HepG2 (cell line): ENCODE measurements around the gene PAK1. TPM values are rescaled to one million over a fixed set of nuclear protein-coding genes. Genes with fewer than 3 reads are reported as not detected.

ENCODE experiments used
- BCL3 ChIP-seq: sonication (generic); formaldehyde crosslinking; IDR thresholded peaks from 2 replicates; pipeline ENCODE4 v1.5.1; 2020; ENCODE audit warnings: mild to moderate bottlenecking, missing genetic modification reagents, moderate library complexity
- FOXC1 ChIP-seq: sonication (generic); formaldehyde crosslinking; IDR thresholded peaks from 2 replicates; pipeline ENCODE4 v1.8.0; 2022; ENCODE audit warnings: mild to moderate bottlenecking, missing genetic modification reagents, borderline replicate concordance
- HNRNPK ChIP-seq: fragments of 200-400 bp; formaldehyde crosslinking; IDR thresholded peaks from 2 replicates; pipeline ENCODE4 v1.6.1; 2018; ENCODE audit warnings: low read length, low read depth, moderate library complexity, mild to moderate bottlenecking; ENCODE audit not compliant: poor library complexity, severe bottlenecking
- HOXA5 ChIP-seq: sonication (generic); formaldehyde crosslinking; IDR thresholded peaks from 2 replicates; pipeline ENCODE4 v1.4.0; 2020; ENCODE audit warnings: missing genetic modification reagents
- TFDP2 ChIP-seq: sonication (generic); formaldehyde crosslinking; IDR thresholded peaks from 2 replicates; pipeline ENCODE4 v1.4.0; 2020; ENCODE audit warnings: missing genetic modification reagents
- ZNF382 ChIP-seq: sonication (generic); formaldehyde crosslinking; IDR thresholded peaks from 2 replicates; pipeline ENCODE4 v1.5.0; 2020; ENCODE audit warnings: missing genetic modification reagents, mild to moderate bottlenecking, borderline replicate concordance
- ZNF414 ChIP-seq: sonication (generic); formaldehyde crosslinking; IDR thresholded peaks from 2 replicates; pipeline ENCODE4 v1.5.0; 2020; ENCODE audit warnings: missing genetic modification reagents
- ZNF710 ChIP-seq: sonication (generic); formaldehyde crosslinking; IDR thresholded peaks from 2 replicates; pipeline ENCODE4 v1.5.0; 2020; ENCODE audit warnings: mild to moderate bottlenecking, missing genetic modification reagents, borderline replicate concordance
- polyA plus RNA-seq, 8 experiments: library from polyadenylated mRNA; depleted of rRNA in 3 of 8; stranded (reverse) in 7 of 8; unstranded in 1 of 8; fragments of >200 nt; fragmentation: Illumina TruSeq in 4 of 8; extraction: Trizol in 4 of 8; gene quantifications; 2 replicates each; pipeline versions ENCODE4 v1.2.1 to v1.2.3, GENCODE V29; 2011 to 2016; ENCODE audit warnings: low read depth in 4 of 8, missing spikeins in 1 of 8, mixed read lengths in 1 of 8; ENCODE audit not compliant: insufficient read depth in 1 of 8
- total RNA-seq, 5 experiments: library from RNA; depleted of rRNA; stranded (reverse); fragments of >200 nt; fragmentation: Illumina TruSeq; extraction: Trizol; gene quantifications; 2 replicates each; pipeline ENCODE4 v1.2.3, GENCODE V29; 2016; ENCODE audit warnings: low read depth in 1 of 5

Gene PAK1
- total and polyA plus RNA-seq, 2 of the 13 experiments (the other 11 are each of a cell fraction or from before 2014, with no cell fraction given): 1.5 to 4.3 TPM

- TF ChIP-seq ZNF710 (no peak), TFDP2 (CRISPR knock-in tag) (no peak), BCL3 (CRISPR knock-in tag) (no peak), ZNF414 (CRISPR knock-in tag) (0 out of 2 replicates have a peak, but pooled peaks have one; percentile 44), HOXA5 (CRISPR knock-in tag) (0 out of 2 replicates have a peak, but pooled peaks have one; percentile 29), FOXC1 (CRISPR knock-in tag) (0 out of 2 replicates have a peak, but pooled peaks have one; percentile 16), HNRNPK (peak; percentile 56), ZNF382 (CRISPR knock-in tag) (no peak)
Observed at GRCh38 chr11:77472991-77473800, 698 bp downstream of the PAK1 start (continued).
